Type B pancreatic cell (in vitro differentiated cells): Measurements from ENCODE around the gene DPM2. TPM values are rescaled to one million over a fixed set of nuclear protein-coding genes. Genes with fewer than 3 reads are reported as not detected.

Experiments
- DNase-seq: peaks from one replicate; pipeline ENCODE4 v3.0.0; 2021; ENCODE audit warnings: mixed read lengths; ENCODE audit not compliant: unreplicated experiment; ENCODE audit errors: extremely low spot score
- H3K27ac Mint-ChIP-seq: 2 replicates; pipeline ENCODE4 v1.8.0; 2021; ENCODE audit warnings: mild to moderate bottlenecking, mixed read lengths
- H3K27me3 Mint-ChIP-seq: 2 replicates; pipeline ENCODE4 v1.8.0; 2021; ENCODE audit warnings: mixed read lengths
- H3K36me3 Mint-ChIP-seq: 2 replicates; pipeline ENCODE4 v1.8.0; 2021; ENCODE audit warnings: mixed read lengths
- H3K4me1 Mint-ChIP-seq: one replicate; pipeline ENCODE4 v1.8.0; 2021; ENCODE audit warnings: mixed read lengths; ENCODE audit not compliant: unreplicated experiment
- H3K4me3 Mint-ChIP-seq: 2 replicates; pipeline ENCODE4 v1.8.0; 2021; ENCODE audit warnings: mild to moderate bottlenecking, mixed read lengths
- H3K9me3 Mint-ChIP-seq: 2 replicates; pipeline ENCODE4 v1.8.0; 2021; ENCODE audit warnings: mixed read lengths
- CTCF ChIP-seq: fragments of 200-600 bp; sonication (generic); conservative IDR thresholded peaks from 2 replicates; pipeline ENCODE4 v1.5.0; 2021; ENCODE audit warnings: antibody characterized with exemption, mild to moderate bottlenecking
- total RNA-seq: library from RNA; stranded (reverse); gene quantifications from 2 replicates; pipeline ENCODE4 v1.2.1, GENCODE V29; 2021; ENCODE audit warnings: low replicate concordance

Gene DPM2
- total RNA-seq, 1 donor from 2014 or later, result 41.6 TPM

- H3K27me3 Mint-ChIP-seq, result no peaks in the 10 kb centered on the region
- peak overlapping the region; percentile 96 for H3K27ac Mint-ChIP-seq
- H3K9me3 Mint-ChIP-seq, result no peaks in the 10 kb centered on the region
- H3K4me1 Mint-ChIP-seq, result peaks cover 65% of the 10 kb centered on the region
- no peak for TF ChIP-seq CTCF
- DNase-seq, result no peak
- peak overlapping the region; percentile 80 for H3K4me3 Mint-ChIP-seq
- H3K36me3 Mint-ChIP-seq, result peaks cover 7% of the 10 kb centered on the region
Observed at GRCh38 chr9:127965953-127966352, 28.3 kb upstream of the DPM2 start.

GRCh38 chr9:127963359-127964064 lies 25.9 kb upstream of the DPM2 start:
- no peaks in the 10 kb centered on the region for H3K27me3 Mint-ChIP-seq
- H3K27ac Mint-ChIP-seq, result peak overlapping the region; percentile 77
- peaks cover 54% of the 10 kb centered on the region for H3K4me1 Mint-ChIP-seq
- DNase-seq, result no peak
- H3K9me3 Mint-ChIP-seq, result no peaks in the 10 kb centered on the region
- peaks cover 10% of the 10 kb centered on the region for H3K36me3 Mint-ChIP-seq
- peak overlapping the region; percentile 28 for H3K4me3 Mint-ChIP-seq
- no peak for TF ChIP-seq CTCF

GRCh38 chr9:127963041-127963358 lies 25.3 kb upstream of the DPM2 start:
- peak overlapping the region; percentile 77 for H3K27ac Mint-ChIP-seq
- TF ChIP-seq CTCF, result no peak
- DNase-seq, result no peak
- peak overlapping the region; percentile 28 for H3K4me3 Mint-ChIP-seq
- H3K9me3 Mint-ChIP-seq, result no peaks in the 10 kb centered on the region
- no peaks in the 10 kb centered on the region for H3K27me3 Mint-ChIP-seq
- H3K4me1 Mint-ChIP-seq, result peaks cover 49% of the 10 kb centered on the region
- H3K36me3 Mint-ChIP-seq, result peaks cover 11% of the 10 kb centered on the region

GRCh38 chr9:127962278-127962677 lies 24.6 kb upstream of the DPM2 start:
- H3K4me1 Mint-ChIP-seq, result peaks cover 48% of the 10 kb centered on the region

GRCh38 chr9:127961613-127962155 lies 24.0 kb upstream of the DPM2 start:
- no peak for TF ChIP-seq CTCF
- Mint-ChIP-seq H3K27ac (no peak overlapping the region), H3K9me3 (no peaks in the 10 kb centered on the region), H3K27me3 (no peaks in the 10 kb centered on the region), H3K4me3 (no peak overlapping the region), H3K4me1 (peaks cover 48% of the 10 kb centered on the region), H3K36me3 (peaks cover 14% of the 10 kb centered on the region)
- no peak for DNase-seq

More at GRCh38 chr9:127962278-127962677, 24.6 kb upstream of the DPM2 start:
- no peak for TF ChIP-seq CTCF
- DNase-seq, result no peak
- Mint-ChIP-seq H3K9me3 (no peaks in the 10 kb centered on the region), H3K27ac (peak overlapping the region; percentile 77), H3K27me3 (no peaks in the 10 kb centered on the region), H3K4me3 (no peak overlapping the region), H3K36me3 (peaks cover 14% of the 10 kb centered on the region)
